HepG2 (cell line): ENCODE measurements around the gene EPC2. TPM values are rescaled to one million over a fixed set of nuclear protein-coding genes. Genes with fewer than 3 reads are reported as not detected.

Experiments
- KAT2B ChIP-seq: fragments of 150-350 bp; IDR thresholded peaks from 2 replicates; pipeline ENCODE4 v1.6.1; 2014; ENCODE audit warnings: low read depth, low read length, borderline replicate concordance
- KLF6 ChIP-seq: IDR thresholded peaks from 2 replicates; pipeline ENCODE4 v1.8.0; 2016; ENCODE audit warnings: missing biosample characterization, missing genetic modification reagents
- NONO ChIP-seq, 2 experiments: fragments of 450-650 bp in 1 of 2; sonication (generic) in 1 of 2; formaldehyde crosslinking in 1 of 2; IDR thresholded peaks in 1 of 2; conservative IDR thresholded peaks in 1 of 2; 2 replicates each; pipeline versions ENCODE4 v1.6.1 to v1.8.0; 2017 to 2022; ENCODE audit warnings: mild to moderate bottlenecking in 1 of 2, missing genetic modification reagents in 1 of 2, moderate library complexity in 1 of 2
- SMAD1 ChIP-seq: sonication (generic); formaldehyde crosslinking; IDR thresholded peaks from 2 replicates; pipeline ENCODE4 v1.4.0; 2020; ENCODE audit warnings: missing genetic modification reagents, low read depth, mild to moderate bottlenecking, borderline replicate concordance
- SSRP1 ChIP-seq: IDR thresholded peaks from 2 replicates; pipeline ENCODE4 v1.6.1; 2016; ENCODE audit warnings: control low read depth
- TCF7 ChIP-seq: sonication (generic); IDR thresholded peaks from 2 replicates; pipeline ENCODE4 v1.6.1; 2016; ENCODE audit warnings: antibody characterized with exemption, low read depth
- ZNF121 ChIP-seq: sonication (generic); formaldehyde crosslinking; IDR thresholded peaks from 2 replicates; pipeline ENCODE4 v1.5.0; 2020; ENCODE audit warnings: mild to moderate bottlenecking, missing genetic modification reagents
- ZNF160 ChIP-seq: sonication (generic); formaldehyde crosslinking; IDR thresholded peaks from 2 replicates; pipeline ENCODE4 v1.8.0; 2022; ENCODE audit warnings: mild to moderate bottlenecking, inconsistent platforms, missing genetic modification reagents
- ZNF232 ChIP-seq: sonication (generic); formaldehyde crosslinking; IDR thresholded peaks from 2 replicates; pipeline ENCODE4 v1.4.0; 2020; ENCODE audit warnings: missing genetic modification reagents, borderline replicate concordance
- ZNF367 ChIP-seq: sonication (generic); formaldehyde crosslinking; IDR thresholded peaks from 2 replicates; pipeline ENCODE4 v1.4.0; 2020; ENCODE audit warnings: missing genetic modification reagents, borderline replicate concordance
- ZNF616 ChIP-seq: sonication (generic); formaldehyde crosslinking; IDR thresholded peaks from 2 replicates; pipeline ENCODE4 v1.5.0; 2020; ENCODE audit warnings: low read depth, mild to moderate bottlenecking, missing genetic modification reagents
- ZNF709 ChIP-seq: sonication (generic); formaldehyde crosslinking; IDR thresholded peaks from 2 replicates; pipeline ENCODE4 v1.5.0; 2020; ENCODE audit warnings: mild to moderate bottlenecking, missing genetic modification reagents
- polyA plus RNA-seq, 8 experiments: library from polyadenylated mRNA; depleted of rRNA in 3 of 8; stranded (reverse) in 7 of 8; unstranded in 1 of 8; fragments of >200 nt; fragmentation: Illumina TruSeq in 4 of 8; extraction: Trizol in 4 of 8; gene quantifications; 2 replicates each; pipeline versions ENCODE4 v1.2.1 to v1.2.3, GENCODE V29; 2011 to 2016; ENCODE audit warnings: low read depth in 4 of 8, missing spikeins in 1 of 8, mixed read lengths in 1 of 8; ENCODE audit not compliant: insufficient read depth in 1 of 8
- total RNA-seq, 5 experiments: library from RNA; depleted of rRNA; stranded (reverse); fragments of >200 nt; fragmentation: Illumina TruSeq; extraction: Trizol; gene quantifications; 2 replicates each; pipeline ENCODE4 v1.2.3, GENCODE V29; 2016; ENCODE audit warnings: low read depth in 1 of 5
- TF ChIP-seq, protein P1 (sequence below): sonication (generic); formaldehyde crosslinking; IDR thresholded peaks from 2 replicates; pipeline ENCODE4 v1.8.1; 2023; ENCODE audit warnings: mild to moderate bottlenecking, inconsistent platforms, moderate library complexity, missing genetic modification reagents, borderline replicate concordance
- TF ChIP-seq, protein P2 (sequence below): IDR thresholded peaks from 2 replicates; pipeline ENCODE4 v1.6.1; 2016; ENCODE audit warnings: low read depth, missing genetic modification reagents, missing compliant biosample characterization
- TF ChIP-seq, protein P3 (sequence below): IDR thresholded peaks from 2 replicates; pipeline ENCODE4 v1.6.1; 2016; ENCODE audit warnings: low read depth, borderline replicate concordance
- TF ChIP-seq, protein P4 (sequence below): IDR thresholded peaks from 2 replicates; pipeline ENCODE4 v1.6.1; 2012; ENCODE audit warnings: low read depth, low read length, improper control_type of control experiment
- TF ChIP-seq, protein P5 (sequence below): sonication (generic); formaldehyde crosslinking; IDR thresholded peaks from 2 replicates; pipeline ENCODE4 v1.9.0; 2021; ENCODE audit warnings: missing genetic modification reagents, borderline replicate concordance

The EPC2 gene
- total and polyA plus RNA-seq, 2 of the 13 experiments (the other 11 are each of a cell fraction or from before 2014, with no cell fraction given) = 20.5 to 22.0 TPM

GRCh38 chr2:148645539-148646230 lies 1.1 kb downstream of the EPC2 start (continued):
- TF ChIP-seq ZNF232 (CRISPR knock-in tag) (0 out of 2 replicates have a peak, but pooled peaks have one; percentile 60), NONO (IDR thresholded peaks at IDR 0.05) (no peak), NONO (CRISPR knock-in tag; conservative IDR thresholded peaks at IDR 0.05) (no peak), TCF7 (no peak), ZNF367 (no peak), ZNF121 (CRISPR knock-in tag) (no peak), KLF6 (no peak), ZNF616 (CRISPR knock-in tag) (0 out of 2 replicates have a peak, but pooled peaks have one; percentile 67), ZNF709 (CRISPR knock-in tag) (0 out of 2 replicates have a peak, but pooled peaks have one; percentile 11), SMAD1 (no peak), ZNF160 (CRISPR knock-in tag) (no peak), SSRP1 (CRISPR knock-in tag) (no peak), KAT2B (no peak)
- TF ChIP-seq, protein P1, sequence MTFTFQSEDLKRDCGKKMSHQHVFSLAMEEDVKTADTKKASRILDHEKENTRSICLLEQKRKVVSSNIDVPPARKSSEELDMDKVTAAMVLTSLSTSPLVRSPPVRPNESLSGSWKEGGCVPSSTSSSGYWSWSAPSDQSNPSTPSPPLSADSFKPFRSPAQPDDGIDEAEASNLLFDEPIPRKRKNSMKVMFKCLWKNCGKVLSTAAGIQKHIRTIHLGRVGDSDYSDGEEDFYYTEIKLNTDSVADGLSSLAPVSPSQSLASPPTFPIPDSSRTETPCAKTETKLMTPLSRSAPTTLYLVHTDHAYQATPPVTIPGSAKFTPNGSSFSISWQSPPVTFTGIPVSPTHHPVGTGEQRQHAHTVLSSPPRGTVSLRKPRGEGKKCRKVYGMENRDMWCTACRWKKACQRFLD (CRISPR knock-in tag) = 0 out of 2 replicates have a peak, but pooled peaks have one; percentile 26
- TF ChIP-seq, protein P2, sequence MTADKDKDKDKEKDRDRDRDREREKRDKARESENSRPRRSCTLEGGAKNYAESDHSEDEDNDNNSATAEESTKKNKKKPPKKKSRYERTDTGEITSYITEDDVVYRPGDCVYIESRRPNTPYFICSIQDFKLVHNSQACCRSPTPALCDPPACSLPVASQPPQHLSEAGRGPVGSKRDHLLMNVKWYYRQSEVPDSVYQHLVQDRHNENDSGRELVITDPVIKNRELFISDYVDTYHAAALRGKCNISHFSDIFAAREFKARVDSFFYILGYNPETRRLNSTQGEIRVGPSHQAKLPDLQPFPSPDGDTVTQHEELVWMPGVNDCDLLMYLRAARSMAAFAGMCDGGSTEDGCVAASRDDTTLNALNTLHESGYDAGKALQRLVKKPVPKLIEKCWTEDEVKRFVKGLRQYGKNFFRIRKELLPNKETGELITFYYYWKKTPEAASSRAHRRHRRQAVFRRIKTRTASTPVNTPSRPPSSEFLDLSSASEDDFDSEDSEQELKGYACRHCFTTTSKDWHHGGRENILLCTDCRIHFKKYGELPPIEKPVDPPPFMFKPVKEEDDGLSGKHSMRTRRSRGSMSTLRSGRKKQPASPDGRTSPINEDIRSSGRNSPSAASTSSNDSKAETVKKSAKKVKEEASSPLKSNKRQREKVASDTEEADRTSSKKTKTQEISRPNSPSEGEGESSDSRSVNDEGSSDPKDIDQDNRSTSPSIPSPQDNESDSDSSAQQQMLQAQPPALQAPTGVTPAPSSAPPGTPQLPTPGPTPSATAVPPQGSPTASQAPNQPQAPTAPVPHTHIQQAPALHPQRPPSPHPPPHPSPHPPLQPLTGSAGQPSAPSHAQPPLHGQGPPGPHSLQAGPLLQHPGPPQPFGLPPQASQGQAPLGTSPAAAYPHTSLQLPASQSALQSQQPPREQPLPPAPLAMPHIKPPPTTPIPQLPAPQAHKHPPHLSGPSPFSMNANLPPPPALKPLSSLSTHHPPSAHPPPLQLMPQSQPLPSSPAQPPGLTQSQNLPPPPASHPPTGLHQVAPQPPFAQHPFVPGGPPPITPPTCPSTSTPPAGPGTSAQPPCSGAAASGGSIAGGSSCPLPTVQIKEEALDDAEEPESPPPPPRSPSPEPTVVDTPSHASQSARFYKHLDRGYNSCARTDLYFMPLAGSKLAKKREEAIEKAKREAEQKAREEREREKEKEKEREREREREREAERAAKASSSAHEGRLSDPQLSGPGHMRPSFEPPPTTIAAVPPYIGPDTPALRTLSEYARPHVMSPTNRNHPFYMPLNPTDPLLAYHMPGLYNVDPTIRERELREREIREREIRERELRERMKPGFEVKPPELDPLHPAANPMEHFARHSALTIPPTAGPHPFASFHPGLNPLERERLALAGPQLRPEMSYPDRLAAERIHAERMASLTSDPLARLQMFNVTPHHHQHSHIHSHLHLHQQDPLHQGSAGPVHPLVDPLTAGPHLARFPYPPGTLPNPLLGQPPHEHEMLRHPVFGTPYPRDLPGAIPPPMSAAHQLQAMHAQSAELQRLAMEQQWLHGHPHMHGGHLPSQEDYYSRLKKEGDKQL (CRISPR knock-in tag) = 0 out of 2 replicates have a peak, but pooled peaks have one; percentile 6
- TF ChIP-seq, protein P3, sequence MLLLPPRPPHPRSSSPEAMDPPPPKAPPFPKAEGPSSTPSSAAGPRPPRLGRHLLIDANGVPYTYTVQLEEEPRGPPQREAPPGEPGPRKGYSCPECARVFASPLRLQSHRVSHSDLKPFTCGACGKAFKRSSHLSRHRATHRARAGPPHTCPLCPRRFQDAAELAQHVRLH (CRISPR knock-in tag) = no peak
- TF ChIP-seq, protein P4, sequence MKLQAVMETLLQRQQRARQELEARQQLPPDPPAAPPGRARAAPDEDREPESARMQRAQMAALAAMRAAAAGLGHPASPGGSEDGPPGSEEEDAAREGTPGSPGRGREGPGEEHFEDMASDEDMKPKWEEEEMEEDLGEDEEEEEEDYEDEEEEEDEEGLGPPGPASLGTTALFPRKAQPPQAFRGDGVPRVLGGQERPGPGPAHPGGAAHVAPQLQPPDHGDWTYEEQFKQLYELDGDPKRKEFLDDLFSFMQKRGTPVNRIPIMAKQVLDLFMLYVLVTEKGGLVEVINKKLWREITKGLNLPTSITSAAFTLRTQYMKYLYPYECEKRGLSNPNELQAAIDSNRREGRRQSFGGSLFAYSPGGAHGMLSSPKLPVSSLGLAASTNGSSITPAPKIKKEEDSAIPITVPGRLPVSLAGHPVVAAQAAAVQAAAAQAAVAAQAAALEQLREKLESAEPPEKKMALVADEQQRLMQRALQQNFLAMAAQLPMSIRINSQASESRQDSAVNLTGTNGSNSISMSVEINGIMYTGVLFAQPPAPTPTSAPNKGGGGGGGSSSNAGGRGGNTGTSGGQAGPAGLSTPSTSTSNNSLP = peak; percentile 24; the same call in 1 of the 2 replicates
- TF ChIP-seq, protein P5, sequence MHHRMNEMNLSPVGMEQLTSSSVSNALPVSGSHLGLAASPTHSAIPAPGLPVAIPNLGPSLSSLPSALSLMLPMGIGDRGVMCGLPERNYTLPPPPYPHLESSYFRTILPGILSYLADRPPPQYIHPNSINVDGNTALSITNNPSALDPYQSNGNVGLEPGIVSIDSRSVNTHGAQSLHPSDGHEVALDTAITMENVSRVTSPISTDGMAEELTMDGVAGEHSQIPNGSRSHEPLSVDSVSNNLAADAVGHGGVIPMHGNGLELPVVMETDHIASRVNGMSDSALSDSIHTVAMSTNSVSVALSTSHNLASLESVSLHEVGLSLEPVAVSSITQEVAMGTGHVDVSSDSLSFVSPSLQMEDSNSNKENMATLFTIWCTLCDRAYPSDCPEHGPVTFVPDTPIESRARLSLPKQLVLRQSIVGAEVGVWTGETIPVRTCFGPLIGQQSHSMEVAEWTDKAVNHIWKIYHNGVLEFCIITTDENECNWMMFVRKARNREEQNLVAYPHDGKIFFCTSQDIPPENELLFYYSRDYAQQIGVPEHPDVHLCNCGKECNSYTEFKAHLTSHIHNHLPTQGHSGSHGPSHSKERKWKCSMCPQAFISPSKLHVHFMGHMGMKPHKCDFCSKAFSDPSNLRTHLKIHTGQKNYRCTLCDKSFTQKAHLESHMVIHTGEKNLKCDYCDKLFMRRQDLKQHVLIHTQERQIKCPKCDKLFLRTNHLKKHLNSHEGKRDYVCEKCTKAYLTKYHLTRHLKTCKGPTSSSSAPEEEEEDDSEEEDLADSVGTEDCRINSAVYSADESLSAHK (CRISPR knock-in tag) = no peak
